ENCODE data around the gene ASMT.

The ASMT gene

GRCh38 chrX:1578511-1579173, 36.2 kb upstream of the ASMT start:
- no peak overlapping the region for H3K4me3 ChIP-seq (ENCODE audit: insufficient read depth, low read length, poor library complexity, severe bottlenecking)
- TF ChIP-seq EZH2phosphoT487 (conservative IDR thresholded peaks at IDR 0.05; ENCODE audit: low read length) (no peak), CTCF (IDR thresholded peaks at IDR 0.05; ENCODE audit: insufficient read depth, low read length, poor library complexity, severe bottlenecking) (no peak)
- no peak overlapping the region for H2AFZ ChIP-seq (ENCODE audit: low read depth, low read length, severe bottlenecking)

DNA sequence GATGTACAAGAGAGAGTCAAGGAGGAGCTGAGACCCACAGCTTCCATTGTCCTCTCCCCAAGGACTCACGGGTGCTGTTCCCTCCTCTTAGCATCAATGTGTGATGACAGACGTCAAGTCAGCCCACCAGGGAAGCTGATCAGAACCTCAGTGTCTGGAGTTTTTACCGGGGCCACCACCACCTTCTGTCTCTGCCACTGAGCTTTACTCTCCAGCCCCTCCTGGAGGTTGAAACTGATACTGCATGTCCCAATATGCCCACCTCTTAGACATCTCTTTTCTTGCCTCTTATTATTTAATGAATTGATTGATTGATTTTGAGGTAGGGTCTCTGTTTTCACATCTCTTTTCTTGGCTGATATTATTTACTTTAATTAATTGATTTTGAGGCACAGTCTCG, 33.7 kb upstream of the ASMT start:
- no peaks in the 10 kb centered on the region for H3K36me3 ChIP-seq (ENCODE audit: low read length)
- H3K9ac ChIP-seq (ENCODE audit: low read length) = no peak overlapping the region
- no peaks in the 10 kb centered on the region for H3K9me2 ChIP-seq (replicated peaks; ENCODE audit: insufficient read depth, low read length)
- no peak overlapping the region for H3K4me2 ChIP-seq (ENCODE audit: low read depth, low read length, poor library complexity, severe bottlenecking)
- no peaks in the 10 kb centered on the region for H3K9me3 ChIP-seq (ENCODE audit: insufficient read depth, low read length)
- H3F3A ChIP-seq (ENCODE audit: insufficient read depth) = peaks cover 7% of the 10 kb centered on the region; the same call in 1 of the 2 replicates
- H3K79me2 ChIP-seq (ENCODE audit: insufficient read depth, low read length) = no peaks in the 10 kb centered on the region
- H4K20me1 ChIP-seq (ENCODE audit: low read depth, low read length) = no peaks in the 10 kb centered on the region
- TF ChIP-seq EZH2phosphoT487 (conservative IDR thresholded peaks at IDR 0.05; ENCODE audit: low read length) (no peak), CTCF (IDR thresholded peaks at IDR 0.05; ENCODE audit: insufficient read depth, low read length, poor library complexity, severe bottlenecking) (peak; percentile 29)
- no peak overlapping the region for H2AFZ ChIP-seq (ENCODE audit: low read depth, low read length, severe bottlenecking)
- H3K27me3 ChIP-seq (ENCODE audit: low read length) = no peaks in the 10 kb centered on the region
- H3K4me3 ChIP-seq (ENCODE audit: insufficient read depth, low read length, poor library complexity, severe bottlenecking) = no peak overlapping the region
- H3K27ac ChIP-seq (ENCODE audit: low read depth, low read length) = no peak overlapping the region

More at GRCh38 chrX:1578511-1579173, 36.2 kb upstream of the ASMT start:
- Histone ChIP-seq H3K9ac (ENCODE audit: low read length) (no peak overlapping the region), H3K27ac (ENCODE audit: low read depth, low read length) (no peak overlapping the region), H3K36me3 (ENCODE audit: low read length) (no peaks in the 10 kb centered on the region), H4K20me1 (ENCODE audit: low read depth, low read length) (no peaks in the 10 kb centered on the region), H3K27me3 (ENCODE audit: low read length) (no peaks in the 10 kb centered on the region), H3K9me3 (ENCODE audit: insufficient read depth, low read length) (no peaks in the 10 kb centered on the region), H3K79me2 (ENCODE audit: insufficient read depth, low read length) (no peaks in the 10 kb centered on the region), H3F3A (ENCODE audit: insufficient read depth) (peaks cover 7% of the 10 kb centered on the region; the same call in 1 of the 2 replicates), H3K4me2 (ENCODE audit: low read depth, low read length, poor library complexity, severe bottlenecking) (no peak overlapping the region), H3K9me2 (replicated peaks; ENCODE audit: insufficient read depth, low read length) (no peaks in the 10 kb centered on the region)

DNA sequence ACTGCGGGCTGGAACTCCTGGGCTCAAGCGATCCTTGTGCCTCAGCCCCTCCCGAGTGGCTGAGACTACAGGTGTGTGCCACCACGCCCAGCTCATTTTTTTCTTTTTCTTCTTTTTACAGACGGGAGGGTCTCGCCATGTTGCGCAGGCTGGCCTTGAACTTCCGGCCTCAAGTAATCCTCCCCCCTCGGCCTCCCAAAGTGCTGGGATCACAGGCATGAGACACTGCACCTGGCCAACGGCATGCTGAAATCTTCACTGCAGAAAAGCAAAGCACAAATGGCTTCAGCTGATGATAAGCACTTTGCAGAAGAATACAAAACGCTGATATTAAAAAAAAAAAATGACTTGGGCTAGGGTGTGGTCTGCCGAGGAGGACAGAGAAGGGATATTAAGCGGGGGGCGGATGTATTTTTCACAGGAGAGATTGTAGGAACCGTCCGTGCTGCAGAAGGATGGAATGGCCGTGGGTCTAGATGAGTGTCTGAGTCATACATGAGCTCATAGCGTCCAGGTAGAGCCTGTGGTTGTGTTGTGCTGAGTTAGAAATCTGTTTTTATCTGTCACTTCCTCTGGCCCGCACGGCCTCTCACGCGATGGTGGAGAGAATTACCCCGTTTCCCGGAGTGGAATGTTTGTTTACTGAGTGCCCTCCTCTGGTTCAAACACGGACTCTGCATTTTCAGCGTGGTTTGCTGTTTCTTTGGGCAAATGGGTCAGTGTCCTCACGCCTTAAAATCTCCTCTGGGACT, 32.0 kb upstream of the ASMT start:
- Histone ChIP-seq H4K20me1 (ENCODE audit: low read depth, low read length) (no peaks in the 10 kb centered on the region), H3K4me2 (ENCODE audit: low read depth, low read length, poor library complexity, severe bottlenecking) (peak overlapping the region; percentile 58), H3K9ac (ENCODE audit: low read length) (peak overlapping the region; percentile 31; the same call in 1 of the 2 replicates), H3K27ac (ENCODE audit: low read depth, low read length) (peak overlapping the region; percentile 74), H3K4me3 (ENCODE audit: insufficient read depth, low read length, poor library complexity, severe bottlenecking) (no peak overlapping the region), H3K27me3 (ENCODE audit: low read length) (no peaks in the 10 kb centered on the region), H3F3A (ENCODE audit: insufficient read depth) (peaks cover 14% of the 10 kb centered on the region), H3K79me2 (ENCODE audit: insufficient read depth, low read length) (no peaks in the 10 kb centered on the region), H3K36me3 (ENCODE audit: low read length) (no peaks in the 10 kb centered on the region), H2AFZ (ENCODE audit: low read depth, low read length, severe bottlenecking) (peak overlapping the region; percentile 71), H3K9me2 (replicated peaks; ENCODE audit: insufficient read depth, low read length) (no peaks in the 10 kb centered on the region), H3K9me3 (ENCODE audit: insufficient read depth, low read length) (no peaks in the 10 kb centered on the region)
- no peak for TF ChIP-seq CTCF (IDR thresholded peaks at IDR 0.05; ENCODE audit: insufficient read depth, low read length, poor library complexity, severe bottlenecking)
- no peak for TF ChIP-seq EZH2phosphoT487 (conservative IDR thresholded peaks at IDR 0.05; ENCODE audit: low read length)
